GM18951 (cell line): ENCODE results near the gene GALC.

Experiments used
- POLR2A ChIP-seq: IDR thresholded peaks from 4 replicates; pipeline ENCODE4 v1.6.1; 2011; ENCODE audit warnings: mild to moderate bottlenecking; ENCODE audit not compliant: insufficient read length, insufficient read depth; ENCODE audit errors: extremely low read depth
- in situ Hi-C: fragments of 300-500 bp; cut with MboI; formaldehyde crosslinking; loops from one replicate; pipeline ENCODE4 v1.12.0; 2022; ENCODE audit warnings: low sequenced_read_pairs, mixed read lengths, inconsistent platforms; ENCODE audit not compliant: unreplicated experiment

Gene GALC

GRCh38 chr14:88017535-88017934 lies 24.6 kb upstream of the GALC start:
- in situ Hi-C loops, result no loop called here
- TF ChIP-seq POLR2A, result no peak

- in situ Hi-C loops, result no loop called here
Observed at GRCh38 chr14:88016768-88017167, 23.8 kb upstream of the GALC start.

GRCh38 chr14:88013750-88014349 lies 20.9 kb upstream of the GALC start:
- no peak for TF ChIP-seq POLR2A
- in situ Hi-C loops, result no loop called here

More at GRCh38 chr14:88016768-88017167, 23.8 kb upstream of the GALC start:
- no peak for TF ChIP-seq POLR2A

DNA sequence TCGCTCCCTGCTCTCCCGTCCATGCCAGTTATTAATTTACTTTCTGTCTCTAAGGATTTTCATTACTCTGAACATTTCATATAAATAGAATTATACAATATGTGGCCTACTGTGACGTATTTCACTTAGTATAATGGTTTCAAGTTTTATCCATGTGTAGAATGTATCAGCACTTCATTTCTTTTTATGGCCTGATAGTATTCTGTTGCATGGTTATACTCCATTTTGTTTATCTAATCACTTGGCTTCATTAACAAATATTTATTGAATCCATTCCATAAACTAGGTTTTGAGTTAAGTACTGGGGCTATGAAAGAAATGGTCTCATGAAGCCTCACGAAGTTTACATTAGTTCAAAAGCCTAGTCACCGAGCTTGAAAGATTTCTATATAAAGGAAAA lies 19.5 kb upstream of the GALC start:
- in situ Hi-C loops, result no loop called here
- TF ChIP-seq POLR2A, result no peak

DNA sequence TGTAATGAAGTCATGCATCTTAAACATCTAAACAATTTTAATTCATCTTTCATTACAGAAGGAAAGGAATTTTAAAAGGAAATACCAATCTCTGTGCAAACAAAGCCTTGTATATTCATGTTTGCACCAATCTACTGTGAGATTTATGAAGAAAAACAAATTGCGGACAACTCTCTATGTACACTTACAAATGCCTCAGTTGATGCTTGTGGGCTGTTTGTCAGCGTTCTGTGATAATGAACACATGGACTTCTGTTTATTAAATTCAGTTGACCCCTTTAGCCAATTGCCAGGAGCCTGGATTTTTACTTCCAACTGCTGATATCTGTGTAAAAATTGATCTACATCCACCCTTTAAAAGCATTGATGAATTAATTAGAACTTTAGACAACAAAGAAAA lies 17.3 kb upstream of the GALC start:
- no peak for TF ChIP-seq POLR2A
- in situ Hi-C loops, result no loop called here

- in situ Hi-C loops, result no loop called here
- TF ChIP-seq POLR2A, result no peak
Observed at GRCh38 chr14:88009486-88009885, 16.5 kb upstream of the GALC start.

DNA sequence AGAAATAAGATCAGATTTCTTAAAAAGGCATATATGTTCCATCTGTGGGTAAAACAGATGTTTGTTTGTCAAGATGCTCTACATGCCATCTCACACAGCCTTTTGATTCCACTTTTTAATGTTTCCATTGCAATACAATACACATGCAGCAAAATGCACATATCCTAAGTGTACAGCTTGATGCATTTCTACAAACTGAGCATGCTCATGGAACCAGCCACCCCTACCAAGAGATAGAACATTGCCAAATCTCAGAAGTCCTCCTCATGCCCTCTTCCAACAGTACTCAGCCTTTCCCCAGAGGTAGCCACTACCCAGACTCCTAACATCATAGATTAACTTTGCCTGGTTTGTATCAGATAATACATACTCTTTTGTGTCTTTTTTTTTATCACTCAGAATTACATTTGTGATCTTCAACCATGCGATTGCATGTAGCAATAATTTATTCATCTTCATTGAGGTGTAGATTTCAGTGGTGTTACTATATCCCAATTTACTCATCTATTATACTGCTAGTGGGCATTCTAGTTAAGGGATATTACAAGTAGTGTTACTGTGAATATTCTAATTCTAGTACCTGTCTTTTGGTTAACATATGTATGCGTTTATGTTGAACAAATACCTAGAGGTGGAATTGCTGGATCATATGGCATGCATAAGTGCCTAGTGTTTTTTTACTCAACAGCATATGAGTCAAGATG lies 15.2 kb upstream of the GALC start:
- TF ChIP-seq POLR2A, result no peak
- in situ Hi-C loops, result no loop called here

DNA sequence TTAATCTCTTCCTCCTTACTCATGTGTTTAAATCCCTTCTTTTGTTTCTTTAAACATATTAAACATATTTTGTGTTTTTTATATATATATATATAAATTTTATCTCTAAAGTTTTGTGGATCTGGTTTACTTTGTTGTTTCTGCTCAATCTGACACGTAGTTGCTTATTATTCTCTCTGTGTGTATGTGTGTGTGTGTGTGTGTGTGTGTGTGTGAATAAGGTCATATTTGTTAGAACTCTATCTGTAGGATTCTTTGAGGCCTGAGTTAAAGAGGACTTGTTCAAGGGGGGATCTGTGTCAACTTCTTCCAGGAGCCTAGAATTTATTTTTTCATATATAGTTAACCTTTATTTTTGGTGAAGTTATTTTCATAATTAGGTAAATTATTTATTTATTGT lies 14.6 kb upstream of the GALC start:
- in situ Hi-C loops, result no loop called here

DNA sequence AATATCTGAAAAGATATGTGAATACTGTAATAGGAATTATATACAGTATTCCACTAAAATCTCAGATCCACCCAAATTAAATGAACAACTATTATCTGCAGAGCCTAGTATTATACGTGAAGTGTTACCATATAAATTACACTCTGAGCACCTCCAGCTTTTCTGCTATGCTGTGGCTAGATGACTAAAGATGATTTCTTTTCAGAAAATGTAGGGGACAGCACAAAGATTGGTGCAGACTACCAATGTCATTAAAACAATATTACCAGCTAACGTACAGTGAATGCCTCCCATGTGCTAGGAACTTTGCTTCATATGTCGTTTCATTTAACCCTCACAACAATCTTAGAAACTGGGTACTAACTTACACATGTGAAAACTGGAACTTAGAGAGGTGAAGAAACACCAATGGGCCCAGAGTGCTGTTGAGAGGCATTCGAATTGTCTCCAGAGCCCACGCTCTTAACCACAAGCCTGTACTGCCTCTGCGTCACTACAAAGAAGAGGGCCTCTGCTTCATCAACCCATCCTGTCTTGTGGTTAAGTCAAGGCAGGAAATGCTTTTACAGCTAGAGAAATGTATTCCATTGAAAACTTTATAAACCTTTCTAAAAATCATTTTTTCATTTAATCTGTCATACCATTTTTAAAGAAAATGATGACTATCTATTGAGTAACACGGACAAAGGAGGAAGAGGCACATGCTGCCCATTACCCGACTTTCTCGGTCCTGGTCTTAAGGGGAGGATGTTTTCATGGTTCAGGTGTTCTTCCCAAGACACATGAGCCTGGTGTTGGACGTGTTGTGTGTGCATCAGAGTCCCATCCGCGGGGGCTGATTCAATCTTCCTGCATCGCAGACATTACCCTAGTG lies 13.2 kb upstream of the GALC start:
- in situ Hi-C loops, result no loop called here
- TF ChIP-seq POLR2A, result peak; percentile 30

More for the DNA sequence above, 14.6 kb upstream of the GALC start:
- no peak for TF ChIP-seq POLR2A

DNA sequence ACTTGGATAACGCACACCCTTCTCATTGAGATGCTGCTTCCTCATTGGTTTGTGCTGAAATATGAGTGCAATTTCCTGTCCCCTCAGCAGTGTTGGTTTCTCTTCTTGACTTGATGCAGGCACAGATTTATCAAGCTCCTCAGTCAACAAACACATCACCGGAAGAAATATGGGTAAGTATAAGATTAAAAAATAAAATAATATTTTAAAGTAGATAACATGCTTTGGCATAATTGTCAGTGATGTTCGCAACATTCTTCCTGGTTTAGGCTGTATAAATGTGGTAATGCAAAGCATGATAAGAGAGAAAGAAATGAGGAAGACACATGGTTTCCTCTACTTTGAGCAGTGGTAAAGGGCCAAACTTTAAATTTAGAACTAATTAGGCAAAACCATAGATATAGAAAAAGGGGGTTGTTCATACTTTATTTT lies 12.1 kb upstream of the GALC start, which contains the start of gene GPR65:
GPR65 (plus strand) TSS at position 86 of the 432 bp plus-strand sequence. CDS start 5,713 bp downstream, outside the sequence.
- TF ChIP-seq POLR2A, result peak; percentile 34
- in situ Hi-C loops, result no loop called here

GRCh38 chr14:88004506-88005036 lies 11.6 kb upstream of the GALC start:
- TF ChIP-seq POLR2A, result no peak
- in situ Hi-C loops, result no loop called here

DNA sequence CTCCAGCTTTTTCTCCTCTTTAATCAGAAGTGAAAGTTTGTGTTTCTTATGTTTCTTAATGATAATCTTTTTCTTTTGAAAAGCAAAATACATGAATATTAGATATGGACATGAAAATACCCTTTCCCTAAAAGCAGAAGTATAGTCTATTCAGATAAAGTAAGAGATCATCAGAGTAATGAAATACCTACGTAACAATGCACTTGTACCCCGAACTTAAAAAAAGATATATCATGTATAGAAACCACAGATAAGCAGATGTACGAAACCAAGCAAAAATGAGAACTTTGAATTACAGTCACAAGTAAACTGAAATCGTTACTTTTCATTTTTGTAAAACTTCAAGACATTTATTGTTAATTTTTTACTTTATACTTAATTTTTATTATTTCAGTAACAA lies 10.4 kb upstream of the GALC start:
- in situ Hi-C loops, result no loop called here
- TF ChIP-seq POLR2A, result no peak

GRCh38 chr14:88002421-88003075 lies 9.6 kb upstream of the GALC start:
- in situ Hi-C loops, result no loop called here

More at GRCh38 chr14:88002421-88003075, 9.6 kb upstream of the GALC start:
- no peak for TF ChIP-seq POLR2A
